Common myeloid progenitor, CD34-positive (primary cell): ENCODE results near the gene PAX8.

Experiments
- CTCF ChIA-PET: fragments of 350-600 bp; sonication (Branson Sonifier 250); formaldehyde crosslinking; loops from one replicate; lab custom pipeline; 2021; ENCODE audit warnings: antibody characterized with exemption; lab: Charles Lee
- POLR2A ChIA-PET: fragments of 350-600 bp; sonication (Branson Sonifier 250); formaldehyde crosslinking; loops from one replicate; lab custom pipeline; 2021; ENCODE audit warnings: antibody characterized with exemption; lab: Charles Lee
- DNase-seq, 3 donors: peaks; one replicate each; pipeline versions ENCODE4 v3.0.0 to v3.0.0-alpha.2; 2013
- H3K27ac ChIP-seq, 2 experiments: 1 replicate in 1 of 2; 2 replicates in 1 of 2; pipeline ENCODE4 v1.7.0; 2013; ENCODE audit warnings: inconsistent platforms in 2 of 2, low read length in 2 of 2, mild to moderate bottlenecking in 2 of 2, low read depth in 1 of 2, moderate library complexity in 1 of 2; ENCODE audit not compliant: severe bottlenecking in 2 of 2, insufficient read depth in 1 of 2, poor library complexity in 1 of 2
- H3K27me3 ChIP-seq, 5 experiments: replicated peaks in 2 of 5; 1 replicate in 3 of 5; 2 replicates in 2 of 5; pipeline versions ENCODE4 v1.6.1 to v1.7.0; 2013; ENCODE audit warnings: low read length in 4 of 5, mild to moderate bottlenecking in 2 of 5, moderate library complexity in 2 of 5, inconsistent platforms in 1 of 5; ENCODE audit not compliant: insufficient read depth in 5 of 5, control insufficient read depth in 4 of 5
- H3K36me3 ChIP-seq, 4 experiments: 1 replicate in 2 of 4; 2 replicates in 2 of 4; pipeline versions ENCODE4 v1.6.1 to v1.7.0; 2013; ENCODE audit warnings: low read length in 3 of 4, control low read depth in 1 of 4, mild to moderate bottlenecking in 1 of 4; ENCODE audit not compliant: control insufficient read depth in 4 of 4, insufficient read depth in 4 of 4
- H3K4me1 ChIP-seq, 4 experiments: 1 replicate in 3 of 4; 2 replicates in 1 of 4; pipeline versions ENCODE4 v1.6.1 to v1.7.1; 2013; ENCODE audit warnings: low read length in 3 of 4, mild to moderate bottlenecking in 3 of 4, control low read depth in 1 of 4, inconsistent platforms in 1 of 4, moderate library complexity in 1 of 4; ENCODE audit not compliant: control insufficient read depth in 4 of 4, insufficient read depth in 4 of 4; ENCODE audit errors: control extremely low read depth in 1 of 4
- H3K4me3 ChIP-seq, 7 experiments: 1 replicate in 4 of 7; 2 replicates in 3 of 7; pipeline versions ENCODE4 v1.5.1 to v1.7.0; 2013; ENCODE audit warnings: mild to moderate bottlenecking in 7 of 7, low read length in 6 of 7, moderate library complexity in 6 of 7, inconsistent platforms in 2 of 7, low read depth in 2 of 7, control low read depth in 1 of 7; ENCODE audit not compliant: insufficient read depth in 4 of 7, control insufficient read depth in 1 of 7; ENCODE audit errors: extremely low read depth in 1 of 7
- H3K9me3 ChIP-seq, 5 experiments: 1 replicate in 4 of 5; 2 replicates in 1 of 5; pipeline versions ENCODE4 v1.6.1 to v1.7.1; 2013; ENCODE audit warnings: low read length in 4 of 5, mild to moderate bottlenecking in 2 of 5, inconsistent platforms in 1 of 5, low read depth in 1 of 5, moderate library complexity in 1 of 5; ENCODE audit not compliant: control insufficient read depth in 4 of 5, insufficient read depth in 2 of 5; ENCODE audit errors: control extremely low read depth in 1 of 5
- WGBS: methylation state at CpG from one replicate; pipeline ENCODE4 v1.1.5; 2013; ENCODE audit not compliant: insufficient coverage; 5-methylcytosine and 5-hydroxymethylcytosine counted together

The PAX8 gene

GRCh38 chr2:113181258-113182051, 97.3 kb downstream of the PAX8 start:
- Histone ChIP-seq H3K9me3 (no peaks in the 10 kb centered on the region), H3K27me3 (no peaks in the 10 kb centered on the region), H3K27ac (no peak overlapping the region), H3K4me3 (peak overlapping the region in 3 of 7 experiments; percentile 9 to 34 (median 15)), H3K4me1 (peaks cover 3 to 44% (median 37%) of the 10 kb centered on the region in 4 experiments), H3K36me3 (peaks cover 12 to 83% (median 40%) of the 10 kb centered on the region in 4 experiments)
- DNase-seq: peak in 2 of 3 donors; percentile 71 to 82
- WGBS: 6% methylated on average over 8 of the region's 8 CpGs
- CTCF ChIA-PET: interaction anchor here (0.6 to 7.3 kb wide), 10 partner anchors 9 to 228 kb away, joined by 3 to 66 read pairs (median 6); no protein-coding TSS in a partner anchor
- POLR2A ChIA-PET: no interaction called here

- ChIA-PET POLR2A (no interaction called here), CTCF (interaction anchor here (0.8 to 7.3 kb wide), 10 partner anchors 10 to 101 kb away, joined by 3 to 66 read pairs (median 5); no protein-coding TSS in a partner anchor)
- H3K27me3 ChIP-seq: no peaks in the 10 kb centered on the region
- no peak overlapping the region for H3K27ac ChIP-seq
- whole genome bisulfite sequencing: 98% methylated on average over 11 of the region's 17 CpGs
- no peaks in the 10 kb centered on the region for H3K9me3 ChIP-seq
- H3K4me3 ChIP-seq: no peak overlapping the region
- no peak for DNase-seq
- peaks cover 3 to 55% (median 49%) of the 10 kb centered on the region in 4 experiments for H3K4me1 ChIP-seq
- H3K36me3 ChIP-seq: peaks cover 7 to 72% (median 31%) of the 10 kb centered on the region in 4 experiments
Measured at GRCh38 chr2:113180131-113180946, 98.4 kb downstream of the PAX8 start.

GRCh38 chr2:113179446-113180045, 99.2 kb downstream of the PAX8 start:
- peaks cover 2 to 64% (median 25%) of the 10 kb centered on the region in 4 experiments for H3K36me3 ChIP-seq
- ChIA-PET POLR2A (no interaction called here), CTCF (interaction anchor here (1.1 to 8.2 kb wide), 8 partner anchors 18 to 100 kb away, joined by 3 to 80 read pairs (median 10); no protein-coding TSS in a partner anchor)
- H3K4me1 ChIP-seq: peaks cover 6 to 63% (median 57%) of the 10 kb centered on the region in 4 experiments
- H3K27me3 ChIP-seq: no peaks in the 10 kb centered on the region
- no peak for DNase-seq
- no peak overlapping the region for H3K27ac ChIP-seq
- H3K9me3 ChIP-seq: no peaks in the 10 kb centered on the region
- WGBS: 95% methylated on average over 8 of the region's 8 CpGs
- H3K4me3 ChIP-seq: no peak overlapping the region

GRCh38 chr2:113178891-113179290, 99.8 kb downstream of the PAX8 start:
- H3K4me3 ChIP-seq: no peak overlapping the region
- ChIA-PET CTCF (interaction anchor here (1.1 to 8.2 kb wide), 6 partner anchors 20 to 98 kb away, joined by 3 to 80 read pairs (median 5); no protein-coding TSS in a partner anchor), POLR2A (no interaction called here)
- peak in 2 of 3 donors; percentile 33 to 44 for DNase-seq
- 75% methylated on average over 2 of the region's 4 CpGs for WGBS
- H3K27ac ChIP-seq: no peak overlapping the region
- H3K36me3 ChIP-seq: peaks cover 2 to 59% (median 21%) of the 10 kb centered on the region in 4 experiments
- H3K9me3 ChIP-seq: no peaks in the 10 kb centered on the region
- H3K27me3 ChIP-seq: no peaks in the 10 kb centered on the region
- peaks cover 6 to 68% (median 63%) of the 10 kb centered on the region in 4 experiments for H3K4me1 ChIP-seq

GRCh38 chr2:113178069-113178746, 100.5 kb downstream of the PAX8 start:
- POLR2A ChIA-PET: no interaction called here

DNA sequence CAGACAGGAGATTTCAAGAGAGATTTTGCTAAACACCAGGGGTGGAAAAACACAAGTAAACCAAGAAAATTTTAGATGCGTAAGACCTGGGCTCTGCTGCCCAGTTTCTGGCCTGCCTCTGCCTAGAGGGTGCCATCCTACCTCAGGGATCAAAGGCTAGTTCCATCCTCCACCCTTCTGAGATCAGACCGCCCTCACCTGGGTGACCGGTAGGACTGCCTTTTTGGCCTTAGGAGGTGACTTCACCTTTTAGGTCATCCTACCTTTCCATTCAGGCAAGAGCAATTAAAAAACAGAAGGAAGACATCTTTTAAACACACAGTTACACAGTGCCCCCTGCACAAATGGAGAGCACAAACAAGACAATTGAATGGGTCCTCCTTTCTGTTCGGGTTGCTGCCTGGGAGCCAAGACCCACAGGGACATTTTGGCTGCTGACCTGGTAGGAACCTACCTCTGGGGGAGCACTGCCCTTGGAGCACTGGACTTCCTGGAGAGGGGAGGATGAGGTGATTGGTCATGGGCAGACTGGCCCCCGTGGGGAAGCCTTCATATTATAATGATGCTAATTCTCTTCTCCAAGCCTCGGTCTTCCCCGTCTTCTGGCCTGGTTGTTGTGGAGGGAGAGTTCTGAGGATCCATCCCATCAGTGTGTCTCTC, 101.9 kb downstream of the PAX8 start:
- no peaks in the 10 kb centered on the region for H3K9me3 ChIP-seq
- H3K4me1 ChIP-seq: peaks cover 11 to 81% (median 73%) of the 10 kb centered on the region in 4 experiments
- POLR2A ChIA-PET: interaction anchor here (1.1 kb wide), 1 partner anchor 14 kb away, joined by 3 read pairs; no protein-coding TSS in a partner anchor
- H3K27ac ChIP-seq: peak overlapping the region in 1 of 2 experiments; percentile 2
- peaks cover 0 to 38% (median 6%) of the 10 kb centered on the region in 4 experiments for H3K36me3 ChIP-seq
- no peaks in the 10 kb centered on the region for H3K27me3 ChIP-seq
- CTCF ChIA-PET: interaction anchor here (0.7 to 8.2 kb wide), 5 partner anchors 12 to 97 kb away, joined by 4 to 93 read pairs (median 16); no protein-coding TSS in a partner anchor
- no peak for DNase-seq
- H3K4me3 ChIP-seq: peak overlapping the region in 1 of 7 experiments; percentile 83
- WGBS: 96% methylated on average over 4 of the region's 7 CpGs

More at GRCh38 chr2:113178069-113178746, 100.5 kb downstream of the PAX8 start:
- no peak for DNase-seq
- Histone ChIP-seq H3K27me3 (no peaks in the 10 kb centered on the region), H3K9me3 (no peaks in the 10 kb centered on the region), H3K36me3 (peaks cover 2 to 52% (median 15%) of the 10 kb centered on the region in 4 experiments), H3K4me3 (no peak overlapping the region), H3K27ac (no peak overlapping the region), H3K4me1 (peaks cover 9 to 75% (median 69%) of the 10 kb centered on the region in 4 experiments)
- WGBS: 97% methylated on average over 6 of the region's 11 CpGs
- CTCF ChIA-PET: interaction anchor here (1.3 to 8.2 kb wide), 4 partner anchors 21 to 98 kb away, joined by 3 to 80 read pairs (median 36); no protein-coding TSS in a partner anchor
